ENCODE results near the gene CREBZF.
A peak's percentile ranks its signal among the peaks of the same experiment; 100 is the strongest.
"Not testable (repeated sequence)": the region's sequence is repeated elsewhere in the genome, so short reads cannot be mapped to it uniquely, and the experiment has no call there.

Gene CREBZF

GRCh38 chr11:85668157-85668556, 3.2 kb upstream of the CREBZF start:
- DNase-seq: no peak

GRCh38 chr11:85666687-85667086, 1.8 kb upstream of the CREBZF start:
- no peak for DNase-seq

DNA sequence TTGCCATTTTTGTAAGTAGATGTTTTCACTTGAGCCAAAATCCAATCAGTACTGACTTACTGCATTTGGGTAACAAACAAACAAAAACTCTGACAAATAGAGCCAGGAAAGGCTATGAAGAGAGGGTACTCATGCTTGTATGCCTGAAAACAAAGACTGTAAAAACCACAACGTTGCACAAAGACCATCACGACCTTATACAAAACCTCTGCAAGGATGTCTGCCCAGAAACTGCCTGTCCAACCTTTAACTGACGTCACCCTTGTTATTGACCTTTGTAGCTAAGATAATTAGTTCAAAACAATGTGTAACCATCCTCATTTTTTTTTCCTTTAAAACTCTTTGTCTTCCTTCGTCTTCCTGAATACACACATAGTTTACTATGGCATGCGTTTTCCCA, 804 bp upstream of the CREBZF start:
- DNase-seq: no peak

- peak; percentile 82 for DNase-seq
These were observed 945 bp downstream of the CREBZF start for GRCh38 chr11:85663753-85664614.

DNA sequence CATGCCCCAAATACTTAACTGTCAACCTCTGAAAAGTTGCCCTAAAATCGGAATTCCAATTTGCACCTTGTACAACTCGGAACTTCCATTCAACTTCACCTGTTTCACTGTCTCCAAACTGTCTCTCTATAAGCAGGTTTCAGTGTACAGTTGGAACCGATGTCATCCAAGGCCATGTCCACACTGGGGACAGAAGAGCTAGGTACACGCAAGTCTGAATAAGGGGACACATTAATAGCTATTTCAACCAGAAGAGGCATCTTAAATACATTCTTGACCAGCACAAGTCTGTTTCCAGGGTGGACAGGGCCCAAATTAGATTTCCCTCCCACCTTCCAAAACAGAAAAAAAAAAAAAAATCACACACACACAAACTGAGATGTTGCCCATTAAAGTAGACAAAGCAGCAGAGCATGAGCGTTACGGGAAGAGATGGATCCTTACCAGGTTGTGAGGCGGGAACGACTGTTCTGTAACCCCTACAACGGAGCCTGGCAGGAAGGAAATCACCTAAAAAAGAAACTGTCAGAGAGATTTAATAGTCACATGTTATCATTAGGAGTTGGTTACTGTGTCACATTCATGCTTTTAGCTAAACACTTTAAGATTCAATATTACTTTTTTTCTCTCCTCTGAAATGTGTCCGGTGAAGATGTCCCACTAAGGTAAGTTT, 1.7 kb downstream of the CREBZF start:
- DNase-seq: no peak

DNA sequence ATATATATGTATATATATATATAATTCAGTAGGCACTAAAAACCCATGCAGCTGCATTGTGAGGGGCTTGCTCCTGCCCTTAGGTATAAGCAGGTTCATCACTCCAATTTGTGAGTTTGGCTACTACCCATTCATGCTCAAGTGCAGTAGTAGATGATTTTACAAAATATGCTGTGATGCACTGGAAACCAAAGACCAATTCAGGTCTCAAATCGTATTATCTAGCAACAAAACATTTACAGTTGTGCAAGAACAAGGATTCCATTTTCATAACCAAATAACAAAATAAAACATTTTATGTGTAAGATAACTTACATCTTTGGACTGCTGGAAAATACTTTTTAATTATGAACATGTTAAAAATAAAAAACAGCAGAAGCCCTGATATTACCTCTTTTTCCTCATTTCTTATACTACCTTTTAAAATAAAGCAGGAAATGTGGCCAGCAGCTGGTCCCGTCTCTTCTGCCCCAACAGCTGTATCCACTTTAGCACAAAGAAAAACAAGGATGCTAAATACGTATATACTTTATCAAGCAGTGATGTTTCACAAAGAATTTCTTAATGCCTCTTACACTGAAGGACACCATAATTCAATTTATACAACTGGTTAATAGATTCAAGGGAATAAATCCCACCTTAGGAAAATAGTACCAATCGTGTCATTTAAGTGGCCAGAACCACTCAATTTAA, 2.8 kb downstream of the CREBZF start:
- DNase-seq: no peak

- no peak for DNase-seq
These were observed 6.7 kb downstream of the CREBZF start for GRCh38 chr11:85658180-85658579.

GRCh38 chr11:85656777-85657176, 8.2 kb downstream of the CREBZF start:
- DNase-seq: no peak

DNA sequence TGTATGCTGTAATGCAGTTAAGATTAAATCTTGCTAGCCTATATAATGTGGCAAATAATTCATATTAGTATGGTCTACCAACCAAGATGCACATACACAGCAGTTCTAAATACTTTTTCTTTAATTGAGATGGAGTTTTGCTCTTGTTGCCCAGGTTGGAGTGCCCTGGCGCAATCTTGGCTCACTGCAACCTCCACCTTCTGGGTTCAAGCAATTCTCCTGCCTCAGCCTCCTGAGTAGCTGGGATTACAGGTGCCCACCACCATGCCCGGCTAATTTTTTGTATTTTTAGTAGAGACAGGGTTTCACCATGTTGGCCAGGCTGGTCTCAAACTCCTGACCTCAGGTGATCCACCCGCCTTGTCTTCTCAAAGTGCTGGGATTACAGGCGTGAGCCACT, 10.6 kb downstream of the CREBZF start:
- not testable (repeated sequence) for DNase-seq

- no peak for DNase-seq
These were observed 12.0 kb downstream of the CREBZF start for GRCh38 chr11:85652786-85653447.

DNA sequence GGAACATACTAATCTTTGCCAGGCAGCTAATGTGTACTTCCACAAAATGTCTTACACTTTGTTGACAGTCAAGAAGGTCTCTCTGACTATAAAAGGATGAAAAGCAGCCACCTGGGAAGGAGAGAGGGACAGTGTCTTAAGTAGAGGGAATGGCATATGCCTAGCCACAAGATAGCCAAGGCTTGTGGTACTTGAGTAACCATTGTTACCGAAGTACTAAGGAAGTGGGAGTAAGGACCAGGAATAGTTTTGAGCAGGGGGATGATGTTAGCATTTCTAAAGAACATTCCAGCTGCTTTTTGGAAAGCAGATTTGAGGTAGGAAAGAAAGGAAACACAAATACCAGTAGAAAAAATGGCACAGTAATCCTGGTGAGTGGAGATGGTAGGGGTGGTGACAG, 13.8 kb downstream of the CREBZF start:
- no peak for DNase-seq

- peak; percentile 90 for DNase-seq
These were observed 17.2 kb downstream of the CREBZF start, which contains the start of gene TMEM126A for GRCh38 chr11:85647604-85648299. TMEM126A (plus strand) TSS chr11:85647967; CDS start chr11:85650256, 2,289 bp downstream.

DNA sequence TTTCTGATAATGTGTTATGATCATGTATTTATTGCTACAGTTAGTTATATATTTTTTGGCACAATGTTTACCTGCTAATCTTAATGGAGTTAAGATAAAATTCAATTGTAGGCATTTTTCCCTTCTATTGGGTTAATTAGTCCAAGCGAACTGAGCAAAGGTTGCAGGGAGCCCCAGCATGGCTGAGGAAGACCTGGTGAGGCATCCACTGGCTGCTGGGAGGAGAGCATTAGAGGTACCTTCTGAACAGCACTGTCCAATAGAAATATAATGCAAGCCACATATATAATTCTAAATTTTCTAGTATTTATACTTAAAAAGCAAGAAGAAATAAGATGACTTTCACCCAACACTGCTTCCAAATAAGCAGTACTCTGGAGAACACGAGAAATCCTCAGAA, 17.9 kb downstream of the CREBZF start:
- no peak for DNase-seq

- DNase-seq: no peak
These were observed 21.7 kb downstream of the CREBZF start for GRCh38 chr11:85643191-85643614.

DNA sequence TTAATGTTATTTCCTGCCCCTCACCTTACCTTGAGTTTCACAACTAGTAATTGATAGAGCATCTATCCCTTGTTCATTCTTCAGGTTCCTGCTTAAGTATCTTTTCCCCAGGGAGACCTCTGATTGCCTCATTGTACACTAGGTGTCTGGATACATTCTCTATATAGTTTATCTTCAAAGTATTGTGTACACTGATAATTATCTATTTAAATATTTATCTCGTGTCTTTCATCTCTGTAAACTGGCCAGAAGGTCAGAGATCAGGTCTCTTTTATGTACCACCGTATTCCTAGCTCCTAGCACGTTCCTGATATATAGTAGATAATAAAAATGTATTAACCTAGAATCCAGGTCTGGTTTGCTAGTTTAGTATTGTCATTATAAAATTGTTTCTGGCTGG, 30.2 kb downstream of the CREBZF start:
- DNase-seq: no peak

GRCh38 chr11:85628771-85629341, 36.1 kb downstream of the CREBZF start:
- no peak for DNase-seq

DNA sequence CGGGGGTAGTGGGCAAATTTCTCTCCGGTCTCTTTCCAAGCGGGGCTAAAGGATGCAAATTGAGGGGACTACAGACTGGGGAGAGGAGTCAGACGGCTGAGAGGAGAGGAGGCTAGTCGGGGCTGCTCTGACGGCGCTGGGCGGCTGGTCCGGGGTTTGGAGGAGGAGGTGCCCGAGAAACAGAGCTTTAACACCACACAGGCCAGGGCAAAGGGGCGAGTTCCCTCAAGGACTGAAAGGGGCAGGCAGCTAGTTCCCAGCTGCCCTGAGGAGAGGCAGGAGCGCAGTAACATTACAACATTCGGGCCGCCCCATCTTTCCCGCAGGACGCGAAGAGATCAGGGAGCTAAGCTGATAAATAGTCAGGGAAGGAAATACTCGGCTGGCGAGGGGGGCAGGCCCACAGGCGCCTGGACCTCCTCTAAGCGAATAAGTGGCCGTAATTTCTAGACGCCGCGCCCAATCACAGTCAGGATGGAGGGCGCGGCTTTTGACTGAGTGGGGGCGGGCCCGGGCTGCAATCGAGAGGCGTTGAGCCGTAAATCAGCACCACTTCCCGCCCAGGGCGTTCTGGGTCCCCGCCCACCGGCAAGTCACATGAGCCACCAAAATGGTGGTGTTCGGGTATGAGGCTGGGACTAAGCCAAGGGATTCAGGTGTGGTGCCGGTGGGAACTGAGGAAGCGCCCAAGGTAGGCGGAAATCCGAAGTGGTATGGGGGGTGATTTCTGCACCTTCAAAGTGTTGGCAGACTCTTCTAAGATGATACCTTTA, 36.7 kb downstream of the CREBZF start, which contains the start of gene TMEM126B:
Gene TMEM126B, plus strand, starts transcription at position 596 of the 773 bp plus-strand sequence. Its CDS starts 15 bp downstream, at position 611.
- DNase-seq: peak; percentile 96

- DNase-seq: no peak
These were observed 37.5 kb downstream of the CREBZF start, which contains the start of gene DLG2 for GRCh38 chr11:85627332-85627997. DLG2 (minus strand) TSS chr11:85627344.

DNA sequence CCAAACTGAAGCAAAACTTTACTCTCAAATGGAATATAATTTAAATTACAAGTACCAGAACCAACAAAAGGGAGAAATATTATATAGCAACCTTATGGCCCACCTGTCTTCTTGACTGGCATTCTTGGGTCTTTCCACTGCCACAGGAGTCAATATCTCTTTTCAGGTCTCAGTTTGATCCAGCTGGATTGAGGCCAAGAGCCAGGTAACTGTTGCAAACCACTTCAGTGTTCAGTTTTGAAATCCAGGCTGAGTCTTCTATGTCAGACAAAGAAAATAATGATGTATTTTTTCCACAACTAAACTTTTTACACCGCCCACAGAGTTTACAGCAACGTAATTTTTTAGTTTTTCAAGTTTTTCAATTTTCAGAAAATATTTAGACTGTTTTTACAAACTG, 38.4 kb downstream of the CREBZF start:
- DNase-seq: no peak

- no peak for DNase-seq
These were observed 44.7 kb downstream of the CREBZF start for GRCh38 chr11:85620256-85620655.

Data from activated CD4-positive, CD25-positive, alpha-beta regulatory T cell treated with anti-CD3 and anti-CD28 coated beads, Interleukin-2, amount 50 U/mL, for 72 hours (primary cell).